Stimulated activated CD4-positive, alpha-beta T cell treated with anti-CD3 and anti-CD28 coated beads, TNF-alpha, amount 100 ng/mL, for 48 hours (primary cell): ENCODE results near the gene MCAT.
"Not testable (repeated sequence)": the region's sequence is repeated elsewhere in the genome, so short reads cannot be mapped to it uniquely, and the experiment has no call there.

Experiments
- DNase-seq, 3 donors: peaks; one replicate each; pipeline ENCODE4 v3.0.0-alpha.2; 2020; ENCODE audit warnings: low read depth in 3 of 3

Gene MCAT

GRCh38 chr22:43154887-43155536, 11.8 kb upstream of the MCAT start:
- no peak for DNase-seq

- DNase-seq, result no peak
These were observed 10.7 kb upstream of the MCAT start for GRCh38 chr22:43153899-43154298.

- peak; percentile 20 to 48 (median 45) for DNase-seq
These were observed 9.3 kb upstream of the MCAT start for GRCh38 chr22:43152357-43153071.

- no peak for DNase-seq
These were observed 8.8 kb upstream of the MCAT start for GRCh38 chr22:43152003-43152356.

- DNase-seq, result peak in 2 of 3 donors; percentile 25 to 65
These were observed 8.2 kb upstream of the MCAT start, which contains the start of gene TSPO for GRCh38 chr22:43151251-43152002. Gene TSPO (plus strand): TSS chr22:43151559. CDS start chr22:43159239, 7,680 bp downstream.

- DNase-seq, result no peak
These were observed 7.6 kb upstream of the MCAT start for GRCh38 chr22:43150731-43151206.

GRCh38 chr22:43148581-43148980, 5.4 kb upstream of the MCAT start:
- DNase-seq, result no peak

- DNase-seq, result no peak
These were observed 4.6 kb upstream of the MCAT start for GRCh38 chr22:43147821-43148220.

GRCh38 chr22:43146332-43146731, 3.1 kb upstream of the MCAT start:
- not testable (repeated sequence) for DNase-seq

- DNase-seq, result not testable (repeated sequence)
These were observed 2.2 kb upstream of the MCAT start for GRCh38 chr22:43145371-43145770.

- no peak for DNase-seq
These were observed 1.8 kb upstream of the MCAT start for GRCh38 chr22:43144949-43145348.

GRCh38 chr22:43136801-43137200, 6.4 kb downstream of the MCAT start:
- DNase-seq, result no peak

GRCh38 chr22:43136255-43136654, 6.9 kb downstream of the MCAT start:
- DNase-seq, result no peak

GRCh38 chr22:43135565-43135964, 7.6 kb downstream of the MCAT start:
- DNase-seq, result no peak

- no peak for DNase-seq
These were observed 8.6 kb downstream of the MCAT start for GRCh38 chr22:43134553-43134952.

GRCh38 chr22:43133401-43133800, 9.8 kb downstream of the MCAT start:
- no peak for DNase-seq

GRCh38 chr22:43131773-43132501, 11.3 kb downstream of the MCAT start:
- no peak for DNase-seq

- DNase-seq, result no peak
These were observed 13.5 kb downstream of the MCAT start for GRCh38 chr22:43129426-43130425.

GRCh38 chr22:43128928-43129424, 14.2 kb downstream of the MCAT start:
- DNase-seq, result no peak

- DNase-seq, result no peak
These were observed 15.1 kb downstream of the MCAT start for GRCh38 chr22:43128116-43128515.
